Astrocyte of the hippocampus (primary cell): ENCODE results near the gene SNRPA1.

Experiments used
- DNase-seq: peaks from one replicate; pipeline ENCODE4 v3.0.0; 2011; ENCODE audit warnings: low read depth, low spot score

Gene SNRPA1

DNA sequence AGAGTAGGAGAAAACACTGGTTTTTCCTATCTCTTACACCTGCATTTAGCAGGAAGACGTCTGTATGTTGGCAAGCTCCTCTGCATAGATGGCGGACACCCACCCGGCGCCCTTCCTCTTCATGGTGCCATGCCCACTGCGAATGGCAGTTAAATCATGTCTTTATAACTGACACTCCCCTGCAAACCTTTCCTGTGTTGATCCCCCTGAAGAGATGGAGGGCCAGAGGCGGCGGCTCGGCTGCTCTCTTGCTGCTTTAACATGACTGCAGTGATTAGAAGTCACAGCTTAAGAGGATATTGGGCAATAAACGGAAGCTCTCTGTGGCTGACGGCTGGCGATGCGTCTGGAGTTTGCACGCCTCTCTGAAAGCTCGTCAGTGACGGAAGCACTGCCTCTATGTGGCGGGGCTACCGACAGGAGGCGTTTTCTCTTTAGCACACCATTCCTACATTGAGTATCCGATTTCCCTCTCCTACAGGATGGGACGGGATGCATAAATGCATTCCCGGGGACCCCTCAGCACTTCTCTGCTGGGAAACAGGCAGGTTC, 25.5 kb upstream of the SNRPA1 start:
- no peak for DNase-seq

DNA sequence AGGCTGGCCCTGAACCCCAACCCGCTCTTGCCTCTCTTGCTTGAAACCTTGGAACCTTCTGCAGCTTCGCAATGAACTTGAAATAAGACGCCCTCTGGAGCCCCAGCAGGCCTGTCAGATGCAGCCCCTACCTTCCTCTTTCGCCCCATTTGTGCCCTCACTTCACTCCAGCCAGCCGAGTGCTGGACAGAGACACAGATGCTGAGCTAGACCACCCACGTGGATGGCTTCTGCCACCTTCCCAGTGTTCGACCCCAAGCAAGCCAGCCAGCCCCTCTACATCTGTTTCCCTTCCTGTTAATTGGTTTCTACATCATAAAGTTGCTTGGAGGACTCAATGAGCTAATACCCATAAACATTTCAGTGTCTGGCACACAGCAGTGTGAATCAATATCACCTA, 23.8 kb upstream of the SNRPA1 start:
- DNase-seq, result no peak

DNA sequence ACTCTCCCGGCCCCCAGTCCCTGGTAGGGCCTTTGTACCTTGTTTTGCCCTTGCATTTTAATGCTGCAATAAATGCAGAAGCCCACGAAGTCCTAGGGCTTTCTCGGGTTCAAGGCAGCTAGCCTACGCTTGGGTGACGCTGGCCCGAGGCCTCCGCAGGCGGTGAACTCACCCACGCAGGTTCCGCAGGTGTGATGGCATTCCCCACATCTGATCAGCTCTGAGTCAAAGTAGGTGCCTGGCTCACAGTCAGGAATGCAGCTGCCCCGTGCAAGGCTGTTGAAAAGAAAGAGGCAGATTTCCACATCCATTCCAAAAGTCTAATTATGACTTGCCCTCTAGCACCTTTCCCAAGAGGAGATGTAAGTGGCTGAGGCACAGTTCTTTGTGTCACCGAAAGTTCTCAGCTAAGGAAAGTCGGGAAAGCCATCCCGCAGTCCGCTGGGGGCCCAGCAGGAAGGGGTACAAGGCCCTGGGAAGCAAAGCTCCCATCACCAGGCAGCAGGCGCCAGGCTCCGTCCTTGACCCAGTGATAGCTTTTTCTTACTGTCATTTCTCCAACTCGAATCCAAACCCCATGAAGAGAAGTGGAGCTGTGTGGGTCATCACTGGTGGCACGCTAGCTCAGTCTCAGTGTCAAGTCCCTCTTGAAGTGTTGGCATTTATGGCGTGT, 23.2 kb upstream of the SNRPA1 start:
- DNase-seq, result no peak

DNA sequence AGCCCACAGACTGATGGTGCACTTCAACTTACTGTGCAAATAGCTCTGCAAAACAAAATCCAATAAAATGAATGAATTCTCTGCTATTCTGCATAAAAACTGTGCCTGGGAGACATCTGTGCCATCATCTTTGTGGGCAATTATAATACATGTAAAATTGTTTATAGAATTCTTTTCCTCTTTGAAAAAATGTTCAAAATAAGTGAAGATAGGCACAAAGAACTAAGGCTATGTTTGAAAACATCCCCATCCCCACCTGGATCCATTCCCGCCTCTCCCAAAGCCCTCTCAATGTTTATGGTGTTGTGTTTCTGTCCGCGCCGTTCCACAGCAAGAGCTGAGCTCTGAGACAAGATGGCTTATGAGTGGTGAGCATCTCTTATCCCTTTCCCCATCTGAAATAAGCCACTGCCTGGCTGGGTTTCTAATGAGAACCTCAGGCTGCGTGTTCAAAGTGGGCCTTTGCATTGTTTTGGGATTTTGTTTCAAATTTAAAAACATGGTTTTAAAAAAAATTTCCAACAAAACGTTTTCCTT, 22.4 kb upstream of the SNRPA1 start:
- DNase-seq, result no peak

DNA sequence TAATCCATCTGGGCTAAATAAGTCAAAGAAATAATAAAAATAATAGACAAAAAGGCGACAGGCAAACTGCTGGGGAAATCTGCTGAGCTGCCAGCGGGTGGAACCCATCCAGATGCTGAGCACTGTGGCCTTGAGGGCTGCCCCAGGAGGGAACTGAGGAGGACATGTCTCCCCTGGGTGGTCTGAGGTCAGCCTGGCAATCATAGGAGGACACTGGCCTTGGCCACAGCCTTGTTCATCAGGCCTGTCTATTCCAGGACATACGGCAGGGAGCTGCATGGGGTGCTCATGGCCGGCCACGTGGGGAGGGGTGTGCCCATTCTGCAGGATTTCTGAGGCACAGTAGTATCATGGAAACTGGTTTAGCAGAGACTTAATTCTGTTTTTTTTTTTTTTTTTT, 21.5 kb upstream of the SNRPA1 start:
- no peak for DNase-seq

DNA sequence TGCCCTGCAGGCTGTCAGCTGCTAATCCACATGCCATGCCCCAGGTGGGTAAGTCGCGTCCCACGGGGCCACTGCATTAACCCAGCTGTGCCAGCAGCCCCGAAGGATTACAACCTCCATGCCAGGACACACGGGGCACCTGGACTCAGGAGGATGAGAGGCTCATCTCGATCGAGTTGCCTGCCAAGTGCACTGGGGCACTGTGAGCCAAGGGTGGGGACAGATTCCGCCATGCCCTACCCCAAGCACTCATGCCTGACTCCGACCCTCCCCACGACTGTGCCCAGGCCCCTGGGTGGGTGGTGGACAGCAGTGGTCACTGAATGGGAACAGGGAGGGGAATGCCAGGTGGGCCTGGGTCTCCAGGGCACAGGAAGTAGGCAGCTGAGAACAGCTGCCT, 20.7 kb upstream of the SNRPA1 start:
- DNase-seq, result no peak

DNA sequence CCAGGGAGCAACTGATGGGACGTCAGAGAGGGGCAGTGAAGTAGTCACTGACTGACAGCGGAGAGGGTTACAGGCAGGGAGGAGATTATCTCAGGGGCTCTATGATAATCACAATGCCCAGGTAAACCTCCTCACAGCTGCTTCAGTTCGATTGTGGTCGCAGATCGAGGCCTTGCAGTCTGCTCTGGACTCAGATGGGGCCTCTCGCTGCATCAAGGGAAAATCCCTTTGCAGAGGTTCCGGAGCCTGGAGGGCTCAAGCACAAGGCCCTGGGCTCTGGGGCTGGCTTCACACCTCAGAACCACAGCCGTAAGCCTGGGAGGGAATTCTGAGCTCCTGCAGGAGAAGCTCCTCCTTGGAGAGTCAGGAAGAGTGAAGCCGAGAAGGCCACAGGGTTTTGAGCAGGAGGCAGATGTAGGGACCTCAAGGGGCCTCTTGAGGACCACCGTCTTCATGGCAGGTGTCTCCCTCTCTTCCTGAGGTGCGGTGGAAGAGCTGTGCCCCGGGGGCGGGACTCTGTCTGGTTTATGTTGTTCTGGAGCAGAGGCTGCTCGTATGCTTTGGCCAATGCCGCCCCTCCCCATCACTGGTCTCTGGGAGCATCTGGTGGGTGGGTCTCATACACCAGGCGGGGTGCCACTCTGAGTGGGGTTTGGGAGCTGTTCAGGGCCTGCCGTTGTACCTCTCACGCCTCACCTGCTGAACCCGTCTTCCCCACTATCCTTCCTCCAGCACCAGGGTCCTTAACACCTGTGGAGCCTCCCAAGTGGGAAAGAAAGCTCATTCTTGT, 19.5 kb upstream of the SNRPA1 start:
- DNase-seq, result no peak

DNA sequence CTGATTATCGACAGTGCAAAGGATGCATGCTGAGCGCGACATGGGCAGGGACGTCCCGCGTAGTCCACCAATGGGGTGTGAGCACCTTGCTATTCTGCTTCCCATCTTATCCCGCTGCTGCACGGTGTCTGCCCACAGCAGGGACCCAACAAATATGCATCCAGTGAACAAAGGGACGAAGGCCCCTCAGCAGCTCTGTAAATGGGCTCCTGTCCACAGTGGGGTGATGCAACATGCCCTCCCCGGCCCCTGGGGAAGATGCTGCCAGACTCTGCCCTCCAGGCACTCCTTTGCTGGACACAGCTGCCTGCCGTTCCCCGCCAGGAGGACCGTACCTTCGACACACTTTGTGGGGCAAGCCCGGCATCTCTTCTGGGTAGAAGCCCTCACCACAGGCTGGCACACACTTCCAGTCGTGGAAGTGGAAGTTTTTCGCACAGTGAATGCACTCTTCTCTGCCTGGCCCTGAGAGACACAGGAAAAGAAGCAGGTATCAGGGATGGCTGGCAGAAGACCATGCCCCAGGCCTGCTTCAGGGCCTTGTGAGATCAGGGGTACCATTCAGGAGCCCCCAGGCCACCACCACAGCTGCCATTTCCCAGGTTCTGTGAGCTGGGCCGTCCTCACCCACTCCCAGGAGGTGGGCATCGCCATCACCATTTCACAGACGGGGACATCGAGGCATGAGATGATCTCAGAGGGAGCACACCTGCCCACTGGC, 18.2 kb upstream of the SNRPA1 start:
- DNase-seq, result no peak

DNA sequence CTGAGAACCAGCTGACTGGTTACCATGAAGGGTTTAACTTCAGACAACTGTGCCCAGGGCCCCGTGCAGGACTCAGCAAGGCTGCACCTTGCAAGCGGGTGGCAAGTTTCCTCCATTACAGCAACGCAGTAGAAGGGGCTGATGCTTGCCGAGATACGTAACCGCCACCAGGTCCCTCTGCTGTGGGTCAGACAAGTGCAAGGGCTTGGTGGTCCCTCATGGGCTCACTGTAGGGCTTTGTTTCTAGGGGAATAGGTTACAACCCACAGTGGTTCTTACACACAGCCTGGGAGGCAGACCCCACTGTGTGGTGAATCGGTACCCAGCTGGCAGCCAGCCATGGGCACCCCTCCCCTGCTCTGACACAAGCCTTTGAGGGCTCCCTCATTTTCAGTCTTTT, 15.5 kb upstream of the SNRPA1 start:
- no peak for DNase-seq

DNA sequence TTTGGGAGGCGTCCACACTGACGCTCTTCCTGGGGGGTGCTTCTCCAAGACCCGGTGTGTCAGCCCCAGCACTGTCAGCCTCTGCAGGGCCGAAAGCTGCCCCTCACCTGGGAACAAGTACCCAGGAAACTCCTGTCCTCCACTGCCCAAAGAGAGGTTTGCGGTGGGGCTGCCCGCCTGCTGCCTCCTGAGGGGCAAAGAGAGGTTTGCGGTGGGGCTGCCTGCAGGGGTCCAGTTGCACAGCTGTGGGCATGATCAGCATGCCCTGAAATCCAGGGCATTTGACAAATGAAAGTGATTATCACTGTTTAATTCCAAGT, 15.1 kb upstream of the SNRPA1 start:
- no peak for DNase-seq

DNA sequence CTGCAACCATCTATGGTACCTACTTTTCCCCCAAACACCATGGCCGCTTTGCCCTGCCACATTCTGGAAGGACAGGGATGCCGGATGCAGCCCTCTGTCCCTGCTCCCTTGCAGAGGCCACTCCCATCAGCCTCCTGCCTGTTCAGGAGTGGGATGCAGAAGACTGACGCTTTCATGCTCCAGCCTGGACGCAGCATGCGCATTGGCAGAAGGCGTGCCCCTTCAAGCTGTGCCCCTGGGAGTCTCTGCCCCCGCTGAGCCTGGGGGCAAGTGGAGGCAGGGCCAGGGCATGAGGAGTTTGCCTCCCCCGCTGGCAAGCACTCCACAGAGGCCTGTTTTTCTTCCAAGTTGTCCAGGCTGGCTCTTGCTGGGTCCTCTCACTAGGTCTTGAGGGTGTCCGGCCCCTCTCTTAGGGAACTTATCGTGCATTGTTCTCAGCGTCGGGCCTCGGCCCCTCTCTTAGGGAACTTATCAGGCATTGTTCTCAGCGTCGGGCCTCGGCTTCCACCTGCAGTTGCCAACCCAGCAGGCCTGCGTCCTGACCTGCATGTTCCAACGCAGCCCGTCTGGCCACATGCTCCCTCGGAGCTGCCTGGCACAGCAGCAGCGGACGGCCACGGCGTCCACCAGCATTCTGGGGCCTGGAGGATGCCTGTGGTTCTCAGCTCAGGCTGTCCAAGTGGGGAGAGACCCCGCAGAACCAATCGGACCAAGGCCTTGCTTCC, 14.6 kb upstream of the SNRPA1 start:
- no peak for DNase-seq

DNA sequence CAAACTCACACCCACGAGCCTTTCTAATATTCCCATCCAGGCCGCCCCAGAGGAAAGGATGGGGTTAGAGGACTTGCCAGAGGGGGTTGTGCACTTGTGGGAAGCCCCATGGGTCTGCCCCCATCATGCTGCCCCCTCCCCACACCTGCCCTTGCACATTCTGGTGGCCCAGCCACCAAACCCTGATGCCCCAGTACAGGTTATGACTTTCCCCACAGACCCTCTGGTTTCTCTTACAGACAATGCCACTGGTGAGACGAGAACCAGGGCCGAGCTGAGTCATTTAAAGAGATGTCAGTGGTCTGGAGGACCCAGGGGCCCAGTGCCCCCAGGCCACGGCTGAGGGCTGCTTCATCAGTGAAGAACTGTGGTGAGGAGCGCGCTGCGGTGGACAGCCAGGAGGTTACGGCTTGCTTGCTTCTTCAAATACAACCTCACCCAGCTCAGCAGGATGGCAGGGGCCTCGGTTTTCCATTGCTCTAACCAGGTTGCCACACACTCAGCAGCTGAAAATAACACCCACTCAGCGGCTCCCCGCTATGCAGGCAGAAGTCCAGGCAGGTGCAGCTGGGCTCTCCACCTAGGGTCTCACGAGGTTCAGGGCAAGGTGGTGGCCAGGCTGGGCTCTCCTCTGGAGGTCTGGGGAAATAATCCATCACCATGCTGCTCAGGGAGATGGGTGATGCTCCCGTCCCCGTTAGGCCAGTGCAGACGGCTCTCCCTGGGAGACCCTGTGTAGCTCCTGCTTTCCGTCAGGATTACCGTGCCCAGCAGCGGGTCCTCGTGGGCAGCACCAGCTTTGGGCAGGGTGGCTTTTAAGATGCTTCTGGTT, 13.8 kb upstream of the SNRPA1 start:
- no peak for DNase-seq

DNA sequence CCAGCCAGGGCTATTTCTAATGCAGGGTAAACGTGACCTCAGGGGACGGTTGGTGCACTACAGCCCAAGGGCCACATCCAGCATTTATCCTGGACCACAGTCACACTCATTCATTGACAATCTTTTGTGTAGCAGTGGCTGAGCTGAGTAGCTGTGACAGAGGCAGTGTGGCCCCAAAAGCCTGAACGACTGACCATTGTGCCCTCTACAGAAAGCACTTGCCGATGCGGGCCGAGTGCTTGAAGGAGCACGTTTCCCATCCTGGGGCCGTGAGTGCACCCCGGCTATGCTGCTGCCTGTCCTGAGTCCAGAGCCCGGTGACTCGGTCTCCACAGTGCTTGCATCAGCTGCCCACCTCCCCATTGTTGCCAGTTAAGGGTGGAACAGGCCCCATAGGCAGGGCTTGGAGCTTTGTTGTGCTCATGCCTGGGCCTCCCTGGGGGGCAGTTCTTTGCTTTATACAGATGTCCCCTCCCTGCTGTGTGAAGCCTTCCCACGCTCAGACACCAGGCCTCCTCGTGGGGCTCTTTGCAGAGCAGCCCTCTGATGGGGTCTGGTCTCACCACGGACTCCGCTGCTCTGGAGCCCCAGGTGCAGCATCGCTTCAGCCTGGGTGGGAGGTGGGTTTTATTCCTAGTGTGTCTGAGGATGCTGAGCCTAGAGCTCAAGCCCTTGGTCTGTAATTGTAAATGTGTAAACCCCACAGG, 13.0 kb upstream of the SNRPA1 start:
- no peak for DNase-seq

DNA sequence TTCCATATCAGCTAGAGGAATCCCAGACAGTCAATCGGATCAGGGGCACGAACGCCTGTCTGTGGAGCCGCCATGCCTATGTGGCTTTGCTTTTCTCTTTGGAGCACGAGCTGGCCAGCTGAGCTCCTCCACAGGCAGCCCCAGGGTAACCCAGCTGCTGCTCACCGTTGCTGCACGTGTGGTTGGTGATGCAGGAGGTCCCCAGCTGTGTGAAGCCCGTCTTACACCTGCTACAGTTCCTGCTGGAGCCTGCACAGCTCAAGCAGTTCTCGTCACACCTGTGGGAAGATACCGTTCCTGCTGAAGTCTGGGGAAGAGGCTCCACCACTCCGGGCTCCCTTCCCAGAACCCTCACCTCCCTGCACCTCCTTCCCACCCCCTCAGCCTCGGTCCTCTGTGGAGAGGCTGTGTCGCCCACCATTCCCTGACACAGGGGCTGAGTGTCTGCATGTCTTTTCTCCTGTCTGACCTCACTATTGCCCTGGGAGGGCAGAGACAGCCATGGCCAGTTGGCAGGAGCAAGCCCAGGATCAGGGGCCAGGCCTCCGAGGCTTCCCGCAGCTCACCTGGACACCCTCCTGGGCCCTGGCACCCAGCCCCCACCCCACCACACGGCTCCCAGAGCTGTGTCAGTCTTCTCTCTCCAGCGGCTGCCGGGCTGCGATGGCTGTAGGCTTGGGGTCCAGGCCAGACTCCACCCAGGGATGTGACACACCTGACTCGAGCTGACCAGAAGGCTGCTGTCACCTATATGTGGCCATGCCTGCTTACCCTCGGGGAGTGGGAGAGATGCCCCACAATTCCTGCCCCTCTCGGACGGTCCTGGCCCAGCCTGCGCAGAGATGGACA, 12.2 kb upstream of the SNRPA1 start:
- no peak for DNase-seq

DNA sequence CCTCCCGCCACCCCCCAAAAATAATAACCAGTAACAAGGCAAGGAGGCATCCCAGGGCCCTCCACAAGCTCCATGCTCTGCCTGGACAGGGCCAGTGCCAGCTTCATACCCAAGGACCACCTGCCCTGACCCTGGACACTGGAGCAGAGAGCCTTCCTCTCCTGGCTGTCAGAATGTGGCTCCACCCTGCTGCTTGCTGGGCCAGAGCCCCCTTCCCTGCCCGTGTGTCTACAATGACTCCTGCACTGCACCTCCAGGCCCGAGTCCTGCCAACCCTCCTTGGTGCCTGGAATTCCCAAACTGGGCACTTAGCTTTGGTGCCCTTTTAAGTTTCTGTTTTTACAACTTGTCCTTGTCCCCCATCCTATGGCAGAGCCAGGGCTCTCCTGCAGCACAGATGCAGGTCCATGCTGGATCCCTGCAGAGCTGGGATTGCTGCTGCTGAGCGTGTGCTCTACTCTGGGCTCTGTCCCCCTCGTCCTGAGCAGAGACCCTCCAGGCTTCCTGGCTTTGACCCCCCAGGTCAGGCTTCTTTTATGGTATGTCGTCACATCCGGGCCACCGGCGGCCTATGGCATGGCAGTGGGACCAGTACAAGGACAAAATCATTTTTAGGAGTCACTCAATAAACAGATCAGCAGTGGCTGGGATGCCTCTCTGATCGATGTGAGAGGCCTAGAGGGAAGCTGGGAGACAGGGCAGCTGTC, 11.4 kb upstream of the SNRPA1 start:
- DNase-seq, result no peak

DNA sequence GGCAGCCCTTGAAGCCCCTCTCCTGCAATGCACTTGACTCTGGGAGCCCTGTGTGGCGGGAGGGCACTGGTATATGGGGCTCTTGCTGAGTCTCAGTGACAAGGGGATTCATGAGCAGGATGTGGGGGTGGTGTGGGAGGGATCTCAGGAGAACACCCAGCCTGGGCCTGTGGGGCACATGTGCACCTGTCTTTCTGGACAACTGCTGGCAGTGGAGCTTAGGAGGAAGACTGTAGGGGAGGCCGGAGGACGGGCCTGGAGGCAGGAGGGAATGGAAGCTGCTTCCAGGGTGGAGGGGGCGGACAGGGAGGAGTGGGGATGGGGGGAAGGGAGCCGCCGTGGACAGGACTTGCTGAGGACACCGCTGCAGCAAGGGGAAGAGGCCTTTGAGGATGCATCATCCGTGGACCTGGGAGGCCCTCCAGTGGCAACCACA, 10.8 kb upstream of the SNRPA1 start:
- no peak for DNase-seq

DNA sequence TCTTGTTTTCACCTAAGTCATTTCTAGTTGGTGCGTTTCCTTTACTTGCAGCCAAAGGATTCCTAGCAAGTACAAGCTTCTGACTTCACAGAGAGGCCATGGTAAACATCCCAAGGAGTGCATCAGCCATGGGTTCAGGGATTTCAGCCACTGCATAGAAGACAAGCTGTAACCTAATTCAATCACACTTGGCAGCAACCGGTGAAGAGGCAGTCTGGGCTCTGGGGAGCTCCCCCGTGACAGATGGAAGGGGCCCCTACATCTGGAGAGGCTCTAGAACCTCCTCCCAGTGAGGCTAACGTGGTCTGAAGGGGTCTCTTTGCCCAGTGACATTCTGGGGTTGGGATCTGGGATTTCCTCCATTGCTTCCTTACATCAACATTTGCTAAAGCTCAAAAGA, 8.4 kb upstream of the SNRPA1 start:
- DNase-seq, result no peak
